Smooth muscle cell of bladder (primary cell): ENCODE measurements around the gene FAP. TPM values are rescaled to one million over a fixed set of nuclear protein-coding genes. Genes with fewer than 3 reads are reported as not detected.

Experiments used
- total RNA-seq: library from RNA; depleted of rRNA; stranded (reverse); fragments of >200 nt; gene quantifications from 2 replicates; pipeline ENCODE4 v1.2.3, GENCODE V29; 2014

Gene FAP
- 148 and 197 TPM in 2 replicates for total RNA-seq

GRCh38 chr2:162243294-162243693, at the start of gene FAP:
Gene FAP (minus strand): TSS chr2:162243445. CDS start chr2:162243327, 118 bp downstream.

GRCh38 chr2:162152147-162152546, 91.1 kb downstream of the FAP start, which contains the start of gene GCG:
Gene GCG (minus strand): TSS chr2:162152247. CDS start chr2:162149178, 3,069 bp downstream.

Other genes with a start within 250 kb of the FAP start
- gene DPP4, start 169.2 kb downstream of the FAP start, total RNA-seq, result 235 and 251 TPM in 2 replicates
- gene GCG, start 91.2 kb downstream of the FAP start, total RNA-seq, result 0.14 TPM in 1 of 2 replicates, not detected in the other
- gene IFIH1, start 75.2 kb upstream of the FAP start, total RNA-seq, result 3.4 and 4.8 TPM in 2 replicates
- 2.0 and 3.7 TPM in 2 replicates for gene GCA, start 100.7 kb upstream of the FAP start, total RNA-seq